Lower leg skin (tissue), 3 donors: Measurements from ENCODE around the gene SPINDOC.

ENCODE experiments used
- POLR2A ChIP-seq, 2 donors: fragments of 450-650 bp; IDR thresholded peaks; one replicate each; pipeline ENCODE4 v1.6.1; 2016 to 2017; ENCODE audit warnings: antibody characterized with exemption in 2 of 2, mild to moderate bottlenecking in 1 of 2, moderate library complexity in 1 of 2
- TF ChIP-seq, protein P1 (sequence below), 3 donors: fragments of 450-650 bp; IDR thresholded peaks; one replicate each; pipeline ENCODE4 v1.5.1; 2016; ENCODE audit warnings: antibody characterized with exemption in 3 of 3, mild to moderate bottlenecking in 3 of 3, moderate library complexity in 2 of 3

DNA sequence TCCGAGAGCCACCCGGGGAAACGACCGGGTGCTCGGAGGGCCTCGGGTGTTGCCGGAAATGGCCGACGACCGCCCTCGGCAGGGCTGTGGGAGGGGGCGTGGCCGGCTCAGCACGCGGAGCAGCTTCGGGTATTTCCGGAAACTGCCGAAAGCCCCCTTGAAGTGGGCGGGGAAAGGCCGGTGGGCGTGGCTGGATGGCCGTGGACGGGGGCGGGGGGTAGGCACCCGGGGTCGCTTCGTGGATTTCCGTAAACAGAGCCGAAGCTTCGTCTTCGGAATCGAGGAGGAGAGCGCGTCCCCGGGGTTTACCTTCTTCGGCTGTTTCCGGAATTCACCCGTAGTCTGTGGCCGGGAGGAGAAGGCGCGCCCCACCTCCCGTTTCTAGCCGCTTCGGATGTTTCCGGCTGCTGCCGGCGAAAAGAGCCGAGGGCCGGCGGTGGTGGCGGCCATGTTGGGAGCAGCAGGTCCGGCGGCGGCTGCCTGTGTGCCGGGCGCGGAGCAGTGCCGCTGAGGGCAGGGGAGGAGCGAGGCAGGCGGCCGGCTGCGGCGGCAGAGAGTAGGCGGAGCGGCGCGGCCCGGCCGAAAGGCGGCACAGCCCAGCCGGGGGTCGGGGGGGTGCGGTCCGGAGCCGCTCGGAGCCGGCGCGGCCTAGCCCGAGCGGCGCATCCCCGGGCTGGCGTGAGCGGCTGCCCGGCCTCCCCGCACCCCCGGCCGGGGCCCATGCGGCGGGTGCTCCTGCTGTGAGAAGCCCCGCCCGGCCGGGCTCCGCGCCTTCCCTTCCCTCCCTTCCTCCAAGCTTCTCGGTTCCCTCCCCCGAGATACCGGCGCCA lies 25.6 kb downstream of the SPINDOC start, which contains the start of gene MARK2:
- TF ChIP-seq, protein P1, sequence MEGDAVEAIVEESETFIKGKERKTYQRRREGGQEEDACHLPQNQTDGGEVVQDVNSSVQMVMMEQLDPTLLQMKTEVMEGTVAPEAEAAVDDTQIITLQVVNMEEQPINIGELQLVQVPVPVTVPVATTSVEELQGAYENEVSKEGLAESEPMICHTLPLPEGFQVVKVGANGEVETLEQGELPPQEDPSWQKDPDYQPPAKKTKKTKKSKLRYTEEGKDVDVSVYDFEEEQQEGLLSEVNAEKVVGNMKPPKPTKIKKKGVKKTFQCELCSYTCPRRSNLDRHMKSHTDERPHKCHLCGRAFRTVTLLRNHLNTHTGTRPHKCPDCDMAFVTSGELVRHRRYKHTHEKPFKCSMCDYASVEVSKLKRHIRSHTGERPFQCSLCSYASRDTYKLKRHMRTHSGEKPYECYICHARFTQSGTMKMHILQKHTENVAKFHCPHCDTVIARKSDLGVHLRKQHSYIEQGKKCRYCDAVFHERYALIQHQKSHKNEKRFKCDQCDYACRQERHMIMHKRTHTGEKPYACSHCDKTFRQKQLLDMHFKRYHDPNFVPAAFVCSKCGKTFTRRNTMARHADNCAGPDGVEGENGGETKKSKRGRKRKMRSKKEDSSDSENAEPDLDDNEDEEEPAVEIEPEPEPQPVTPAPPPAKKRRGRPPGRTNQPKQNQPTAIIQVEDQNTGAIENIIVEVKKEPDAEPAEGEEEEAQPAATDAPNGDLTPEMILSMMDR (IDR thresholded peaks at IDR 0.05), result no peak
- no peak for TF ChIP-seq POLR2A (IDR thresholded peaks at IDR 0.05)
